GM10248 (cell line): Measurements from ENCODE around the gene TCP1.

Source experiments
- CTCF ChIA-PET: fragments of 300-600 bp; sonication (Branson Sonifier 250); formaldehyde crosslinking; extraction: SDS; loops from one replicate; lab custom pipeline; 2021; ENCODE audit warnings: antibody characterized with exemption; lab: Yijun Ruan, JAX
- POLR2A ChIA-PET: fragments of 350-650 bp; sonication (Branson Sonifier 250); formaldehyde crosslinking; extraction: SDS; loops from one replicate; lab custom pipeline; 2020; ENCODE audit warnings: antibody characterized with exemption; lab: Yijun Ruan, JAX
- DNase-seq: peaks from one replicate; pipeline ENCODE4 v3.0.0; 2012; ENCODE audit errors: extremely low spot score
- CTCF ChIP-seq: IDR thresholded peaks from 2 replicates; pipeline ENCODE4 v1.5.1; 2012; ENCODE audit warnings: mild to moderate bottlenecking, low read depth; ENCODE audit errors: extremely low read depth, missing control alignments, control extremely low read depth

TCP1 gene

GRCh38 chr6:159807150-159807858, 17.9 kb upstream of the TCP1 start:
- CTCF ChIA-PET, result interaction anchor here (1.2 kb wide), 1 partner anchor 157 kb away, joined by 3 read pairs; no protein-coding TSS in a partner anchor
- TF ChIP-seq CTCF, result no peak
- POLR2A ChIA-PET, result no interaction called here
- no peak for DNase-seq

- CTCF ChIA-PET, result interaction anchor here (0.9 to 1.5 kb wide), 3 partner anchors 9 to 23 kb away, joined by 3 to 6 read pairs (median 3); partner anchors contain the start of gene MRPL18
- peak; percentile 4 for DNase-seq
- TF ChIP-seq CTCF, result no peak
- POLR2A ChIA-PET, result no interaction called here
Measured at GRCh38 chr6:159806021-159806458, 16.6 kb upstream of the TCP1 start.

- ChIA-PET POLR2A (no interaction called here), CTCF (interaction anchor here (0.9 to 1.5 kb wide), 3 partner anchors 9 to 24 kb away, joined by 3 to 6 read pairs (median 3); partner anchors contain the start of gene MRPL18)
- DNase-seq, result no peak
- no peak for TF ChIP-seq CTCF
Measured at GRCh38 chr6:159805440-159806020, 16.1 kb upstream of the TCP1 start.

- ChIA-PET CTCF (interaction anchor here (1.5 kb wide), 1 partner anchor 14 kb away, joined by 6 read pairs; the partner anchor contains the start of gene MRPL18), POLR2A (no interaction called here)
- TF ChIP-seq CTCF, result no peak
Measured at GRCh38 chr6:159804504-159804903, 15.1 kb upstream of the TCP1 start.

GRCh38 chr6:159801935-159802334, 12.5 kb upstream of the TCP1 start:
- TF ChIP-seq CTCF, result no peak
- no peak for DNase-seq
- CTCF ChIA-PET, result interaction anchor here (0.8 to 4.8 kb wide), 2 partner anchors 11 to 62 kb away, joined by 3 to 16 read pairs; partner anchors contain the start of genes MRPL18 and TCP1
- POLR2A ChIA-PET, result no interaction called here

More at GRCh38 chr6:159804504-159804903, 15.1 kb upstream of the TCP1 start:
- no peak for DNase-seq

- ChIA-PET POLR2A (interaction anchor here (1.1 kb wide), 1 partner anchor 11 kb away, joined by 3 read pairs; the partner anchor contains the start of gene TCP1), CTCF (interaction anchor here (1.8 to 4.8 kb wide), 2 partner anchors 10 to 21 kb away, joined by 4 to 16 read pairs; partner anchors contain the start of genes MRPL18 and TCP1)
- TF ChIP-seq CTCF, result no peak
- DNase-seq, result peak; percentile 56
Measured at GRCh38 chr6:159800141-159800865, 10.9 kb upstream of the TCP1 start, which contains the start of gene PNLDC1. Gene PNLDC1, plus strand, starts transcription at chr6:159800276. Its CDS starts 32 bp downstream, at chr6:159800308.
